ENCODE measurements around the gene U2AF2. TPM values are rescaled to one million over a fixed set of nuclear protein-coding genes. Genes with fewer than 3 reads are reported as not detected.
A peak's percentile ranks its signal among the peaks of the same experiment; 100 is the strongest.

U2AF2 gene
- total and polyA plus RNA-seq, 9 of the 15 experiments (the other 6 are each of a cell fraction or from before 2014, with no cell fraction given), result 3.0 to 331 (median 157) TPM

DNA sequence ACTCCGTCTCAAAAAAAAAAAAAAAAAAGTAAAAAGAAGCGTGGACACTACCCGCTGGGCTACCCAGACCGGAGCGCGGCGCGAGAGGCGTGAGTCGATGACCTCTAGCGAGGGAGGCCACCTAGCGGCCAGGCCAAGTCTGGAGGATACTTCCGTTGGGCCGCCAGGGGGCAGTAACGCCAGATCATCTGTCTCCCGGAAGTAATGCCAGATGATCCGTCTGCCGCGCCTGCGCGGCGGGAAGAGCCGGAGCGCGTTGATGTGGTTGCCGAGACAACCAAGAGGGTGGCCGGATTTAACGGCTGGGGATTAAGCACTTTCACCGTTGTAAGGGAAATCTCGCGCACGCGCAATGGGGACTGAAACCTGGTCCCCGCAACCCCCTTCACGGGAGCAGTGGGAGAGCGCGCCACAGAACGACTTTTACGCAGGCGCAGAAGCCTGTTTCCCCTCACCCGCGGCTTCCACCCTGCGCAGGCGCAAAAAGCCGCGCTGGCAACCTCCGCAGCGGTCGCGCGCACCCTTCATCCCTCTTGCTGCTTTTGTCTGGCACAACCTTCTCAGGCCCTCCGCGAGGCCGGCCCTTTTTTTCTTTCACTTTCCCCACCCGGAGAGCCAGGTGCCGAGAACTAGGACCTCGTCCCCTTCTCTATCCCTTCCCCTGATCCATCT lies 1.0 kb upstream of the U2AF2 start (continued):
- TF ChIP-seq, protein P1, sequence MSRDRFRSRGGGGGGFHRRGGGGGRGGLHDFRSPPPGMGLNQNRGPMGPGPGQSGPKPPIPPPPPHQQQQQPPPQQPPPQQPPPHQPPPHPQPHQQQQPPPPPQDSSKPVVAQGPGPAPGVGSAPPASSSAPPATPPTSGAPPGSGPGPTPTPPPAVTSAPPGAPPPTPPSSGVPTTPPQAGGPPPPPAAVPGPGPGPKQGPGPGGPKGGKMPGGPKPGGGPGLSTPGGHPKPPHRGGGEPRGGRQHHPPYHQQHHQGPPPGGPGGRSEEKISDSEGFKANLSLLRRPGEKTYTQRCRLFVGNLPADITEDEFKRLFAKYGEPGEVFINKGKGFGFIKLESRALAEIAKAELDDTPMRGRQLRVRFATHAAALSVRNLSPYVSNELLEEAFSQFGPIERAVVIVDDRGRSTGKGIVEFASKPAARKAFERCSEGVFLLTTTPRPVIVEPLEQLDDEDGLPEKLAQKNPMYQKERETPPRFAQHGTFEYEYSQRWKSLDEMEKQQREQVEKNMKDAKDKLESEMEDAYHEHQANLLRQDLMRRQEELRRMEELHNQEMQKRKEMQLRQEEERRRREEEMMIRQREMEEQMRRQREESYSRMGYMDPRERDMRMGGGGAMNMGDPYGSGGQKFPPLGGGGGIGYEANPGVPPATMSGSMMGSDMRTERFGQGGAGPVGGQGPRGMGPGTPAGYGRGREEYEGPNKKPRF (IDR thresholded peaks at IDR 0.05; ENCODE audit: low read depth, low read length), result no peak
- TF ChIP-seq GTF2F1 (IDR thresholded peaks at IDR 0.05; ENCODE audit: low read depth, low read length) (no peak), FOXO4 (CRISPR knock-in tag; IDR thresholded peaks at IDR 0.05) (no peak), DPF2 (IDR thresholded peaks at IDR 0.05) (peak; percentile 57; the same call in 1 of the 2 replicates), RFX1 (IDR thresholded peaks at IDR 0.05) (peak; percentile 98), FOXK2 (conservative IDR thresholded peaks at IDR 0.05 in 1 of 2, IDR thresholded peaks at IDR 0.05 in 1 of 2; ENCODE audit: low read depth in 2 of 2) (peak; percentile 32 to 81), FOXP1 (CRISPR knock-in tag; IDR thresholded peaks at IDR 0.05) (peak; percentile 27; the same call in 1 of the 2 replicates), BRF1 (IDR thresholded peaks at IDR 0.05; ENCODE audit: borderline replicate concordance, extremely low read depth, insufficient read length) (no peak), HLTF (IDR thresholded peaks at IDR 0.05) (no peak; the same call in 1 of the 2 replicates), RCOR1 (IDR thresholded peaks at IDR 0.05; ENCODE audit: borderline replicate concordance in 1 of 2, low read depth in 2 of 2, low read length in 2 of 2) (peak; percentile 21 to 83; a peak in 3 of 4 replicates), ZNF766 (CRISPR knock-in tag; conservative IDR thresholded peaks at IDR 0.05) (no peak; the same call in 1 of the 2 replicates), ETV1 (tag; conservative IDR thresholded peaks at IDR 0.05; ENCODE audit: low read depth) (peak; percentile 98), HDGF (IDR thresholded peaks at IDR 0.05) (no peak), CHD4 (IDR thresholded peaks at IDR 0.05; ENCODE audit: insufficient read depth, insufficient replicate concordance, low read depth, low read length, poor library complexity, severe bottlenecking) (no peak), EWSR1 (IDR thresholded peaks at IDR 0.05; ENCODE audit: borderline replicate concordance, low read depth, partially characterized antibody) (no peak)
- TF ChIP-seq, protein P2, sequence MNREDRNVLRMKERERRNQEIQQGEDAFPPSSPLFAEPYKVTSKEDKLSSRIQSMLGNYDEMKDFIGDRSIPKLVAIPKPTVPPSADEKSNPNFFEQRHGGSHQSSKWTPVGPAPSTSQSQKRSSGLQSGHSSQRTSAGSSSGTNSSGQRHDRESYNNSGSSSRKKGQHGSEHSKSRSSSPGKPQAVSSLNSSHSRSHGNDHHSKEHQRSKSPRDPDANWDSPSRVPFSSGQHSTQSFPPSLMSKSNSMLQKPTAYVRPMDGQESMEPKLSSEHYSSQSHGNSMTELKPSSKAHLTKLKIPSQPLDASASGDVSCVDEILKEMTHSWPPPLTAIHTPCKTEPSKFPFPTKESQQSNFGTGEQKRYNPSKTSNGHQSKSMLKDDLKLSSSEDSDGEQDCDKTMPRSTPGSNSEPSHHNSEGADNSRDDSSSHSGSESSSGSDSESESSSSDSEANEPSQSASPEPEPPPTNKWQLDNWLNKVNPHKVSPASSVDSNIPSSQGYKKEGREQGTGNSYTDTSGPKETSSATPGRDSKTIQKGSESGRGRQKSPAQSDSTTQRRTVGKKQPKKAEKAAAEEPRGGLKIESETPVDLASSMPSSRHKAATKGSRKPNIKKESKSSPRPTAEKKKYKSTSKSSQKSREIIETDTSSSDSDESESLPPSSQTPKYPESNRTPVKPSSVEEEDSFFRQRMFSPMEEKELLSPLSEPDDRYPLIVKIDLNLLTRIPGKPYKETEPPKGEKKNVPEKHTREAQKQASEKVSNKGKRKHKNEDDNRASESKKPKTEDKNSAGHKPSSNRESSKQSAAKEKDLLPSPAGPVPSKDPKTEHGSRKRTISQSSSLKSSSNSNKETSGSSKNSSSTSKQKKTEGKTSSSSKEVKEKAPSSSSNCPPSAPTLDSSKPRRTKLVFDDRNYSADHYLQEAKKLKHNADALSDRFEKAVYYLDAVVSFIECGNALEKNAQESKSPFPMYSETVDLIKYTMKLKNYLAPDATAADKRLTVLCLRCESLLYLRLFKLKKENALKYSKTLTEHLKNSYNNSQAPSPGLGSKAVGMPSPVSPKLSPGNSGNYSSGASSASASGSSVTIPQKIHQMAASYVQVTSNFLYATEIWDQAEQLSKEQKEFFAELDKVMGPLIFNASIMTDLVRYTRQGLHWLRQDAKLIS (CRISPR knock-in tag; IDR thresholded peaks at IDR 0.05), result peak; percentile 92; the same call in 1 of the 2 replicates

Measured in K562 (cell line).